ENCODE results near the gene C2orf92. TPM values are rescaled to one million over a fixed set of nuclear protein-coding genes. Genes with fewer than 3 reads are reported as not detected.
"Not testable (repeated sequence)": the region's sequence is repeated elsewhere in the genome, so short reads cannot be mapped to it uniquely, and the experiment has no call there.

The C2orf92 gene
- 1.5 TPM for polyA plus RNA-seq (2013, experiment 1 of 2)
- 1.9 TPM for polyA plus RNA-seq (2013, experiment 2 of 2)

GRCh38 chr2:97669448-97669847 is at the start of gene C2orf92:
Gene C2orf92, plus strand, starts transcription at chr2:97669713. Its CDS starts 76 bp downstream, at chr2:97669789.
- H3K36me3 ChIP-seq (ENCODE audit: control insufficient read depth in 1 of 2, insufficient read depth in 2 of 2, low read depth in 1 of 2, low read length in 2 of 2): no peaks in the 10 kb centered on the region
- no peak within 1 kb of the TSS for H2BK5ac ChIP-seq (ENCODE audit: low read depth, low read length, poor library complexity, severe bottlenecking)
- no peak within 1 kb of the TSS for H3K9ac ChIP-seq (ENCODE audit: low read length)
- H3K27me3 ChIP-seq (ENCODE audit: control insufficient read depth in 1 of 2, insufficient read depth in 1 of 2, low read length in 2 of 2): no peaks in the 10 kb centered on the region
- H2AFZ ChIP-seq (ENCODE audit: low read depth, low read length): no peak within 1 kb of the TSS
- H3K9me3 ChIP-seq (ENCODE audit: control insufficient read depth, low read length): no peaks in the 10 kb centered on the region
- H3K4me1 ChIP-seq (ENCODE audit: control insufficient read depth, insufficient read depth, low read depth, low read length): peaks cover 1% of the 10 kb centered on the region
- H3K27ac ChIP-seq (ENCODE audit: low read length, poor library complexity, severe bottlenecking): no peak within 1 kb of the TSS
- no peak for DNase-seq
- peaks cover 2% of the 10 kb centered on the region for H3K79me1 ChIP-seq (replicated peaks; ENCODE audit: low read length, poor library complexity, severe bottlenecking)
- H3K18ac ChIP-seq (ENCODE audit: low read depth in 1 of 2, low read length in 2 of 2): no peak within 1 kb of the TSS
- H4K8ac ChIP-seq (ENCODE audit: low read length): no peak within 1 kb of the TSS
- H3K4me2 ChIP-seq (ENCODE audit: low read length, poor library complexity, severe bottlenecking): no peak within 1 kb of the TSS
- no peak within 1 kb of the TSS for H2BK12ac ChIP-seq (ENCODE audit: low read length in 2 of 2)
- no peak within 1 kb of the TSS for H2BK15ac ChIP-seq (ENCODE audit: low read depth, poor library complexity, severe bottlenecking)
- no peak within 1 kb of the TSS for H3K4ac ChIP-seq (ENCODE audit: low read depth in 1 of 2, low read length in 2 of 2)
- H2AK5ac ChIP-seq (ENCODE audit: low read length, severe bottlenecking): no peak within 1 kb of the TSS
- no peak within 1 kb of the TSS for H3K14ac ChIP-seq (ENCODE audit: low read length in 2 of 2)
- H2BK120ac ChIP-seq (ENCODE audit: low read depth, low read length): no peak within 1 kb of the TSS
- H3K4me3 ChIP-seq (ENCODE audit: insufficient read depth in 1 of 2, low read depth in 1 of 2, low read length in 2 of 2): no peak within 1 kb of the TSS
- H4K91ac ChIP-seq (ENCODE audit: low read length): no peak within 1 kb of the TSS
- H3K23ac ChIP-seq (ENCODE audit: low read length in 2 of 2): no peak within 1 kb of the TSS
- WGBS: 95% methylated on average over 6 of the region's 6 CpGs

- H3K36me3 ChIP-seq (ENCODE audit: control insufficient read depth in 1 of 2, insufficient read depth in 2 of 2, low read depth in 1 of 2, low read length in 2 of 2); H2BK15ac ChIP-seq (ENCODE audit: low read depth, poor library complexity, severe bottlenecking); H3K9me3 ChIP-seq (ENCODE audit: control insufficient read depth, low read length); H4K91ac ChIP-seq (ENCODE audit: low read length); H2AFZ ChIP-seq (ENCODE audit: low read depth, low read length); H2BK12ac ChIP-seq (ENCODE audit: low read length in 2 of 2); H3K4ac ChIP-seq (ENCODE audit: low read depth in 1 of 2, low read length in 2 of 2); H3K4me2 ChIP-seq (ENCODE audit: low read length, poor library complexity, severe bottlenecking); H3K18ac ChIP-seq (ENCODE audit: low read depth in 1 of 2, low read length in 2 of 2); H3K14ac ChIP-seq (ENCODE audit: low read length in 2 of 2); H3K27me3 ChIP-seq (ENCODE audit: control insufficient read depth in 1 of 2, insufficient read depth in 1 of 2, low read length in 2 of 2); H3K23ac ChIP-seq (ENCODE audit: low read length in 2 of 2); H3K79me1 ChIP-seq (replicated peaks; ENCODE audit: low read length, poor library complexity, severe bottlenecking); H2AK5ac ChIP-seq (ENCODE audit: low read length, severe bottlenecking); H2BK5ac ChIP-seq (ENCODE audit: low read depth, low read length, poor library complexity, severe bottlenecking); DNase-seq; H4K8ac ChIP-seq (ENCODE audit: low read length); H3K27ac ChIP-seq (ENCODE audit: low read length, poor library complexity, severe bottlenecking); H3K4me3 ChIP-seq (ENCODE audit: insufficient read depth in 1 of 2, low read depth in 1 of 2, low read length in 2 of 2); H3K4me1 ChIP-seq (ENCODE audit: control insufficient read depth, insufficient read depth, low read depth, low read length); H3K9ac ChIP-seq (ENCODE audit: low read length); H2BK120ac ChIP-seq (ENCODE audit: low read depth, low read length): not testable (repeated sequence)
- WGBS: no CpG with 5 or more reads among the region's 1 CpG
These were observed 49.0 kb upstream of the C2orf92 start for GRCh38 chr2:97620492-97620891.

GRCh38 chr2:97622976-97623375 is 46.5 kb upstream of the C2orf92 start:
- H3K18ac ChIP-seq (ENCODE audit: low read depth in 1 of 2, low read length in 2 of 2); H2BK12ac ChIP-seq (ENCODE audit: low read length in 2 of 2); H3K27ac ChIP-seq (ENCODE audit: low read length, poor library complexity, severe bottlenecking); H3K14ac ChIP-seq (ENCODE audit: low read length in 2 of 2); H2AFZ ChIP-seq (ENCODE audit: low read depth, low read length); H3K9me3 ChIP-seq (ENCODE audit: control insufficient read depth, low read length); H3K4me2 ChIP-seq (ENCODE audit: low read length, poor library complexity, severe bottlenecking); DNase-seq; H3K4ac ChIP-seq (ENCODE audit: low read depth in 1 of 2, low read length in 2 of 2); H2BK5ac ChIP-seq (ENCODE audit: low read depth, low read length, poor library complexity, severe bottlenecking); H2BK15ac ChIP-seq (ENCODE audit: low read depth, poor library complexity, severe bottlenecking); H3K9ac ChIP-seq (ENCODE audit: low read length); H4K91ac ChIP-seq (ENCODE audit: low read length); H3K4me1 ChIP-seq (ENCODE audit: control insufficient read depth, insufficient read depth, low read depth, low read length); H3K23ac ChIP-seq (ENCODE audit: low read length in 2 of 2); H3K79me1 ChIP-seq (replicated peaks; ENCODE audit: low read length, poor library complexity, severe bottlenecking); H2AK5ac ChIP-seq (ENCODE audit: low read length, severe bottlenecking); H3K4me3 ChIP-seq (ENCODE audit: insufficient read depth in 1 of 2, low read depth in 1 of 2, low read length in 2 of 2); H3K36me3 ChIP-seq (ENCODE audit: control insufficient read depth in 1 of 2, insufficient read depth in 2 of 2, low read depth in 1 of 2, low read length in 2 of 2); H2BK120ac ChIP-seq (ENCODE audit: low read depth, low read length); H4K8ac ChIP-seq (ENCODE audit: low read length); H3K27me3 ChIP-seq (ENCODE audit: control insufficient read depth in 1 of 2, insufficient read depth in 1 of 2, low read length in 2 of 2): not testable (repeated sequence)

- not testable (repeated sequence) for H3K79me1 ChIP-seq (replicated peaks; ENCODE audit: low read length, poor library complexity, severe bottlenecking); H3K4me2 ChIP-seq (ENCODE audit: low read length, poor library complexity, severe bottlenecking); H3K9ac ChIP-seq (ENCODE audit: low read length); H3K4me3 ChIP-seq (ENCODE audit: insufficient read depth in 1 of 2, low read depth in 1 of 2, low read length in 2 of 2); H2BK5ac ChIP-seq (ENCODE audit: low read depth, low read length, poor library complexity, severe bottlenecking); DNase-seq; H4K8ac ChIP-seq (ENCODE audit: low read length); H3K9me3 ChIP-seq (ENCODE audit: control insufficient read depth, low read length); H3K23ac ChIP-seq (ENCODE audit: low read length in 2 of 2); H4K91ac ChIP-seq (ENCODE audit: low read length); H2AFZ ChIP-seq (ENCODE audit: low read depth, low read length); H3K4ac ChIP-seq (ENCODE audit: low read depth in 1 of 2, low read length in 2 of 2); H3K4me1 ChIP-seq (ENCODE audit: control insufficient read depth, insufficient read depth, low read depth, low read length); H2BK12ac ChIP-seq (ENCODE audit: low read length in 2 of 2); H3K14ac ChIP-seq (ENCODE audit: low read length in 2 of 2); H3K18ac ChIP-seq (ENCODE audit: low read depth in 1 of 2, low read length in 2 of 2); H2BK120ac ChIP-seq (ENCODE audit: low read depth, low read length); H2BK15ac ChIP-seq (ENCODE audit: low read depth, poor library complexity, severe bottlenecking); H3K27ac ChIP-seq (ENCODE audit: low read length, poor library complexity, severe bottlenecking); H3K27me3 ChIP-seq (ENCODE audit: control insufficient read depth in 1 of 2, insufficient read depth in 1 of 2, low read length in 2 of 2); H3K36me3 ChIP-seq (ENCODE audit: control insufficient read depth in 1 of 2, insufficient read depth in 2 of 2, low read depth in 1 of 2, low read length in 2 of 2); H2AK5ac ChIP-seq (ENCODE audit: low read length, severe bottlenecking)
- 63% methylated on average over 2 of the region's 8 CpGs for WGBS
These were observed 44.0 kb upstream of the C2orf92 start for GRCh38 chr2:97625354-97626048.
